HG02763 (cell line): Measurements from ENCODE around the gene NMNAT3.
"Not testable (repeated sequence)": the region's sequence is repeated elsewhere in the genome, so short reads cannot be mapped to it uniquely, and the experiment has no call there.

Source experiments
- ATAC-seq: cut with Tn5 transposase; IDR thresholded peaks from one replicate; pipeline ENCODE4 v1.9.1; 2021; ENCODE audit warnings: mild to moderate bottlenecking, moderate library complexity; ENCODE audit not compliant: unreplicated experiment

Gene NMNAT3

GRCh38 chr3:139586420-139587017 lies 91.3 kb downstream of the NMNAT3 start:
- peak; percentile 77 for ATAC-seq

- ATAC-seq: no peak
These were observed 92.0 kb downstream of the NMNAT3 start for GRCh38 chr3:139585820-139586219.

- not testable (repeated sequence) for ATAC-seq
These were observed 94.1 kb downstream of the NMNAT3 start for GRCh38 chr3:139583651-139584050.

- ATAC-seq: no peak
These were observed 99.0 kb downstream of the NMNAT3 start for GRCh38 chr3:139578783-139579182.

- ATAC-seq: no peak
These were observed 99.9 kb downstream of the NMNAT3 start for GRCh38 chr3:139577909-139578308.

GRCh38 chr3:139577346-139577745 lies 100.4 kb downstream of the NMNAT3 start:
- ATAC-seq: no peak

GRCh38 chr3:139574026-139574947 lies 103.5 kb downstream of the NMNAT3 start:
- no peak for ATAC-seq

GRCh38 chr3:139572847-139573672 lies 104.7 kb downstream of the NMNAT3 start:
- no peak for ATAC-seq

- no peak for ATAC-seq
These were observed 106.1 kb downstream of the NMNAT3 start for GRCh38 chr3:139571711-139572110.

GRCh38 chr3:139564294-139564861 lies 113.4 kb downstream of the NMNAT3 start:
- no peak for ATAC-seq

- no peak for ATAC-seq
These were observed 115.7 kb downstream of the NMNAT3 start for GRCh38 chr3:139561959-139562676.

GRCh38 chr3:139561255-139561817 lies 116.4 kb downstream of the NMNAT3 start:
- ATAC-seq: no peak

- ATAC-seq: no peak
These were observed 117.4 kb downstream of the NMNAT3 start for GRCh38 chr3:139560411-139560810.

- no peak for ATAC-seq
These were observed 118.2 kb downstream of the NMNAT3 start for GRCh38 chr3:139559541-139559940.

- no peak for ATAC-seq
These were observed 119.2 kb downstream of the NMNAT3 start for GRCh38 chr3:139558351-139559266.

- no peak for ATAC-seq
These were observed 120.7 kb downstream of the NMNAT3 start for GRCh38 chr3:139557041-139557440.

- ATAC-seq: no peak
These were observed 122.5 kb downstream of the NMNAT3 start for GRCh38 chr3:139555249-139555648.

- ATAC-seq: no peak
These were observed 123.1 kb downstream of the NMNAT3 start for GRCh38 chr3:139554628-139555027.
